ENCODE results near the gene FER1L5. TPM values are rescaled to one million over a fixed set of nuclear protein-coding genes. Genes with fewer than 3 reads are reported as not detected.

The FER1L5 gene
- total RNA-seq, 2 experiments from 2014 or later: not detected

GRCh38 chr2:96689431-96689991 is 46.9 kb downstream of the FER1L5 start:
- no peaks in the 10 kb centered on the region for H3K9me3 ChIP-seq (ENCODE audit: low read length)
- H3K4me3 ChIP-seq (ENCODE audit: low read depth, low read length, poor library complexity, severe bottlenecking): no peak overlapping the region
- no peaks in the 10 kb centered on the region for H3K4me1 ChIP-seq (ENCODE audit: insufficient read depth, low read length, poor library complexity, severe bottlenecking)
- H3K9me2 ChIP-seq (ENCODE audit: insufficient read depth, low read length): no peaks in the 10 kb centered on the region
- H2AFZ ChIP-seq (ENCODE audit: low read length): no peak overlapping the region
- no peaks in the 10 kb centered on the region for H4K20me1 ChIP-seq (ENCODE audit: insufficient read depth, low read length)
- BruUV-seq (replicated peaks): no TSS peak
- no peaks in the 10 kb centered on the region for H3K79me2 ChIP-seq (ENCODE audit: insufficient read depth, low read depth, low read length)
- H3K36me3 ChIP-seq (ENCODE audit: insufficient read depth, low read length): no peaks in the 10 kb centered on the region
- POLR2A ChIA-PET: no interaction called here
- H3K27ac ChIP-seq (ENCODE audit: low read depth, low read length, poor library complexity, severe bottlenecking): no peak overlapping the region
- intact Hi-C loops (cut with micrococcal nuclease; ENCODE audit: unreplicated experiment): no loop called here
- TF ChIP-seq EZH2phosphoT487 (IDR thresholded peaks at IDR 0.05; ENCODE audit: borderline replicate concordance, low read depth, low read length): no peak
- TF ChIP-seq, protein P1, sequence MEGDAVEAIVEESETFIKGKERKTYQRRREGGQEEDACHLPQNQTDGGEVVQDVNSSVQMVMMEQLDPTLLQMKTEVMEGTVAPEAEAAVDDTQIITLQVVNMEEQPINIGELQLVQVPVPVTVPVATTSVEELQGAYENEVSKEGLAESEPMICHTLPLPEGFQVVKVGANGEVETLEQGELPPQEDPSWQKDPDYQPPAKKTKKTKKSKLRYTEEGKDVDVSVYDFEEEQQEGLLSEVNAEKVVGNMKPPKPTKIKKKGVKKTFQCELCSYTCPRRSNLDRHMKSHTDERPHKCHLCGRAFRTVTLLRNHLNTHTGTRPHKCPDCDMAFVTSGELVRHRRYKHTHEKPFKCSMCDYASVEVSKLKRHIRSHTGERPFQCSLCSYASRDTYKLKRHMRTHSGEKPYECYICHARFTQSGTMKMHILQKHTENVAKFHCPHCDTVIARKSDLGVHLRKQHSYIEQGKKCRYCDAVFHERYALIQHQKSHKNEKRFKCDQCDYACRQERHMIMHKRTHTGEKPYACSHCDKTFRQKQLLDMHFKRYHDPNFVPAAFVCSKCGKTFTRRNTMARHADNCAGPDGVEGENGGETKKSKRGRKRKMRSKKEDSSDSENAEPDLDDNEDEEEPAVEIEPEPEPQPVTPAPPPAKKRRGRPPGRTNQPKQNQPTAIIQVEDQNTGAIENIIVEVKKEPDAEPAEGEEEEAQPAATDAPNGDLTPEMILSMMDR (conservative IDR thresholded peaks at IDR 0.05; ENCODE audit: low read length): no peak
- no peak for DNase-seq (ENCODE audit: low spot score)
- CTCF ChIA-PET (ENCODE audit: unreplicated experiment): no interaction called here
- H3K4me2 ChIP-seq (ENCODE audit: low read length): no peak overlapping the region

GRCh38 chr2:96690306-96691021 is 47.9 kb downstream of the FER1L5 start:
- ChIA-PET POLR2A (no interaction called here), CTCF (ENCODE audit: unreplicated experiment) (no interaction called here)
- Histone ChIP-seq H3K36me3 (ENCODE audit: insufficient read depth, low read length) (no peaks in the 10 kb centered on the region), H3K4me2 (ENCODE audit: low read length) (no peak overlapping the region), H3K9me2 (ENCODE audit: insufficient read depth, low read length) (no peaks in the 10 kb centered on the region), H3K4me3 (ENCODE audit: low read depth, low read length, poor library complexity, severe bottlenecking) (no peak overlapping the region), H3K4me1 (ENCODE audit: insufficient read depth, low read length, poor library complexity, severe bottlenecking) (no peaks in the 10 kb centered on the region), H3K79me2 (ENCODE audit: insufficient read depth, low read depth, low read length) (no peaks in the 10 kb centered on the region), H4K20me1 (ENCODE audit: insufficient read depth, low read length) (no peaks in the 10 kb centered on the region), H3K9me3 (ENCODE audit: low read length) (no peaks in the 10 kb centered on the region), H2AFZ (ENCODE audit: low read length) (no peak overlapping the region), H3K27ac (ENCODE audit: low read depth, low read length, poor library complexity, severe bottlenecking) (no peak overlapping the region)
- BruUV-seq (replicated peaks): no TSS peak
- intact Hi-C loops (cut with micrococcal nuclease; ENCODE audit: unreplicated experiment): no loop called here
- DNase-seq (ENCODE audit: low spot score): no peak
- TF ChIP-seq EZH2phosphoT487 (IDR thresholded peaks at IDR 0.05; ENCODE audit: borderline replicate concordance, low read depth, low read length): no peak
- TF ChIP-seq, protein P1 (conservative IDR thresholded peaks at IDR 0.05; ENCODE audit: low read length): no peak

DNA sequence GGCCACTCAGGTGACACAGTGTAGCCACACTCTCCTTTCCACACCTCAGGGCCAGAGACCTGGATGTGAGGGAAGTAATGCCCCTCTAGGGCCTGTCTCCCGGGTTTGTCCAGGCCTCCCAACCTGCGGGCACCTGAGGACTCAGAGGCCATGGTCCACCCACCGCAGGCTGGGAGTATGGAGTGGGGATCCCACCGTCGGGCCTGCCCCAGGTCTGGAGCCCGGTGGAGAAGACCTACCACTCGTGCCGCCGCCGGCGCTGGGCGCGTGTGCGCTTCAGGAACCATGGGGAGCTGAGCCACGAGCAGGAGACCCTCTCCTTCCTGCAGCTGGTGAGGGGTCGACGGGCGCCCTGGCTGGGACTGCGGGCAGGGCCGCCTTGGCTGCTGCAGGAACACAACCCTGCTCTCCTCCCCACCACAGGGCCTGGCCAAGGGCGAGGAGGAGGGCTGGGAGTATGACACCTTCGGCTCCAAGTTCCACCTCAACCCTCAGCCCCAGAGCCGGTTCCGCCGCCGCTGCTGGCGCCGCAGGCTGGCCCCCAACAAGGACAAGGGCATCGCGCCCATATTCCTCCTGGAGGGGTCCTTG is 48.6 kb downstream of the FER1L5 start:
- Histone ChIP-seq H3K4me1 (ENCODE audit: insufficient read depth, low read length, poor library complexity, severe bottlenecking) (no peaks in the 10 kb centered on the region), H3K36me3 (ENCODE audit: insufficient read depth, low read length) (no peaks in the 10 kb centered on the region), H4K20me1 (ENCODE audit: insufficient read depth, low read length) (no peaks in the 10 kb centered on the region), H3K27ac (ENCODE audit: low read depth, low read length, poor library complexity, severe bottlenecking) (no peak overlapping the region), H3K9me3 (ENCODE audit: low read length) (no peaks in the 10 kb centered on the region), H3K9me2 (ENCODE audit: insufficient read depth, low read length) (no peaks in the 10 kb centered on the region), H3K4me2 (ENCODE audit: low read length) (no peak overlapping the region), H3K4me3 (ENCODE audit: low read depth, low read length, poor library complexity, severe bottlenecking) (no peak overlapping the region), H2AFZ (ENCODE audit: low read length) (no peak overlapping the region), H3K79me2 (ENCODE audit: insufficient read depth, low read depth, low read length) (no peaks in the 10 kb centered on the region)
- ChIA-PET CTCF (ENCODE audit: unreplicated experiment) (no interaction called here), POLR2A (no interaction called here)
- DNase-seq (ENCODE audit: low spot score): no peak
- no peak for TF ChIP-seq EZH2phosphoT487 (IDR thresholded peaks at IDR 0.05; ENCODE audit: borderline replicate concordance, low read depth, low read length)
- TF ChIP-seq, protein P1 (conservative IDR thresholded peaks at IDR 0.05; ENCODE audit: low read length): no peak
- intact Hi-C loops (cut with micrococcal nuclease; ENCODE audit: unreplicated experiment): no loop called here
- no TSS peak for BruUV-seq (replicated peaks)
